Lower leg skin (tissue), 3 donors: ENCODE results near the gene CTDSP1.

Source experiments
- POLR2A ChIP-seq, 2 donors: fragments of 450-650 bp; IDR thresholded peaks; one replicate each; pipeline ENCODE4 v1.6.1; 2016 to 2017; ENCODE audit warnings: antibody characterized with exemption in 2 of 2, mild to moderate bottlenecking in 1 of 2, moderate library complexity in 1 of 2
- TF ChIP-seq, protein P1 (sequence below), 3 donors: fragments of 450-650 bp; IDR thresholded peaks; one replicate each; pipeline ENCODE4 v1.5.1; 2016; ENCODE audit warnings: antibody characterized with exemption in 3 of 3, mild to moderate bottlenecking in 3 of 3, moderate library complexity in 2 of 3

DNA sequence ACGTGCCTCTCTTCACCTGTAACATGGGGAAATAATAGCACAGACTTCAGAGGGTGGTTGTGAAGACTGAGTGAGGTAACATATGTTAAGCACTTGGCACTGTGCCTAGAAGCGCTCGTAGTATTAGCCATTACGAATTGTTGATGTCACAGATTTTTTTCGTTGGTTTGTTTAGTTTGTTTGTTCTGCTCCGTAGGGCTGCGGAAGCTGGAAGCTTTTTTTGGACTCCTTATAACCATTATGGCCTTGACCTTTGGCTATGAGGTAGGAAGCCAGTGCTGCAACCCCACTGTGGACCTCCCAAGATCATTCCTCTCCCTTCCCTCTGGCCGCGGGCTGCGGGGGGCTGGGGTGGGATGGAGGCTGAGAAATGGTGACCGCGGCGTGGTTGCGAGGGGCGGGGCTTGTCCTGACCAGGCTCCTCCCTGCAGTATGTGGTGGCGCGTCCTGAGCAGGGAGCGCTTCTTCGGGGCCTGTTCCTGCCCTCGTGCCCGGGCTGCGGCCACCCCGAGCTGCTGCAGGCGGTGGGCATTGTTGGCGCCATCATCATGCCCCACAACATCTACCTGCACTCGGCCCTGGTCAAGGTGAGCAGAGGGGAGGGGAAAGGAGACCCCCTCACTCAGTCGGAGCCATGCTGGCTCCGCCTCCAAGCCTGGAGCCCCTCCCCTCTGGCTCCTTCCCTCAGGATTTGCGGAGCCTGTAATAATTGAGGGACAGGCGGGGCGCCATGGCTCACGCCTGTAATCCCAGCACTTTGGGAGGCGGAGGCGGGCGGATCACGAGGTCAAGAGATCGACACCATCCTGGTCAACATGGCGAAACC lies 12.1 kb upstream of the CTDSP1 start:
- TF ChIP-seq, protein P1, sequence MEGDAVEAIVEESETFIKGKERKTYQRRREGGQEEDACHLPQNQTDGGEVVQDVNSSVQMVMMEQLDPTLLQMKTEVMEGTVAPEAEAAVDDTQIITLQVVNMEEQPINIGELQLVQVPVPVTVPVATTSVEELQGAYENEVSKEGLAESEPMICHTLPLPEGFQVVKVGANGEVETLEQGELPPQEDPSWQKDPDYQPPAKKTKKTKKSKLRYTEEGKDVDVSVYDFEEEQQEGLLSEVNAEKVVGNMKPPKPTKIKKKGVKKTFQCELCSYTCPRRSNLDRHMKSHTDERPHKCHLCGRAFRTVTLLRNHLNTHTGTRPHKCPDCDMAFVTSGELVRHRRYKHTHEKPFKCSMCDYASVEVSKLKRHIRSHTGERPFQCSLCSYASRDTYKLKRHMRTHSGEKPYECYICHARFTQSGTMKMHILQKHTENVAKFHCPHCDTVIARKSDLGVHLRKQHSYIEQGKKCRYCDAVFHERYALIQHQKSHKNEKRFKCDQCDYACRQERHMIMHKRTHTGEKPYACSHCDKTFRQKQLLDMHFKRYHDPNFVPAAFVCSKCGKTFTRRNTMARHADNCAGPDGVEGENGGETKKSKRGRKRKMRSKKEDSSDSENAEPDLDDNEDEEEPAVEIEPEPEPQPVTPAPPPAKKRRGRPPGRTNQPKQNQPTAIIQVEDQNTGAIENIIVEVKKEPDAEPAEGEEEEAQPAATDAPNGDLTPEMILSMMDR (IDR thresholded peaks at IDR 0.05) = no peak
- no peak for TF ChIP-seq POLR2A (IDR thresholded peaks at IDR 0.05)
